ENCODE measurements around the gene HERPUD1. TPM values are rescaled to one million over a fixed set of nuclear protein-coding genes. Genes with fewer than 3 reads are reported as not detected.

Gene HERPUD1
- total and polyA plus RNA-seq, 2 of the 8 experiments (the other 6 are each of a cell fraction or from before 2014, with no cell fraction given): 23.3 to 34.7 TPM

GRCh38 chr16:56950881-56951771, 19.2 kb downstream of the HERPUD1 start:
- Histone ChIP-seq H4K20me1 (replicated peaks in 1 of 2; ENCODE audit: control insufficient read depth in 1 of 2, insufficient read depth in 2 of 2, low read length in 2 of 2) (no peaks in the 10 kb centered on the region), H3K27ac (ENCODE audit: low read depth, low read length) (no peak overlapping the region), H3K79me2 (ENCODE audit: control insufficient read depth in 1 of 2, insufficient read depth in 2 of 2, low read length in 2 of 2) (no peaks in the 10 kb centered on the region), H3K14ac (ENCODE audit: insufficient read length) (no peak overlapping the region), H3K9ac (replicated peaks in 1 of 4; ENCODE audit: extremely low read depth in 1 of 4, low read depth in 3 of 4, low read length in 3 of 4) (no peak overlapping the region), H3K4me2 (ENCODE audit: insufficient read depth in 1 of 2, low read depth in 2 of 2, low read length in 2 of 2) (no peak overlapping the region), H3K23ac (ENCODE audit: insufficient read length) (no peak overlapping the region), H4K91ac (replicated peaks; ENCODE audit: insufficient read length, low read length) (no peak overlapping the region), H3K23me2 (ENCODE audit: low read depth, low read length) (no peaks in the 10 kb centered on the region), H4K5ac (ENCODE audit: insufficient read length, low read depth, low read length) (no peak overlapping the region), H3K4me3 (ENCODE audit: extremely low read depth in 1 of 4, insufficient read depth in 2 of 4, low read depth in 3 of 4, low read length in 4 of 4) (no peak overlapping the region), H2AFZ (ENCODE audit: low read length) (no peak overlapping the region), H3K56ac (replicated peaks; ENCODE audit: insufficient read length, low read depth, low read length) (no peak overlapping the region), H2BK120ac (replicated peaks; ENCODE audit: low read depth, low read length) (no peak overlapping the region), H3K9me3 (ENCODE audit: insufficient read depth in 2 of 2, low read depth in 1 of 2, low read length in 1 of 2) (no peaks in the 10 kb centered on the region; a peak in 1 of 4 replicates), H2BK5ac (ENCODE audit: low read depth, low read length) (peak overlapping the region; percentile 39; the same call in 1 of the 2 replicates), H3K27me3 (replicated peaks in 1 of 4; ENCODE audit: control insufficient read depth in 3 of 4, extremely low read depth in 1 of 4, insufficient read depth in 3 of 4, low read length in 3 of 4) (no peaks in the 10 kb centered on the region), H2BK12ac (ENCODE audit: low read depth, low read length) (no peak overlapping the region), H3K4ac (replicated peaks; ENCODE audit: insufficient read length, low read depth, low read length) (no peak overlapping the region), H3K4me1 (replicated peaks in 1 of 4; ENCODE audit: control insufficient read depth in 3 of 4, insufficient read depth in 4 of 4, low read length in 3 of 4) (no peaks in the 10 kb centered on the region), H2BK15ac (ENCODE audit: low read length) (peak overlapping the region; percentile 18; the same call in 1 of the 2 replicates), H3K18ac (ENCODE audit: extremely low read depth, low read length) (no peak overlapping the region), H2BK20ac (ENCODE audit: low read length) (no peak overlapping the region), H3K36me3 (ENCODE audit: control insufficient read depth in 2 of 4, insufficient read depth in 4 of 4, low read length in 3 of 4) (no peaks in the 10 kb centered on the region), H4K8ac (ENCODE audit: extremely low read depth, insufficient read depth, low read length) (no peak overlapping the region; the same call in 1 of the 2 replicates), H2AK5ac (ENCODE audit: low read depth, low read length) (no peak overlapping the region), H3K79me1 (ENCODE audit: low read depth, low read length) (no peaks in the 10 kb centered on the region)
- ChIA-PET CTCF (ENCODE audit: partially characterized antibody) (interaction anchor here (0.5 to 5.4 kb wide), 20 partner anchors 9 to 1197 kb away, joined by 3 to 37 read pairs (median 4); partner anchors contain the start of genes CETP and SLC12A3), POLR2A (ENCODE audit: partially characterized antibody) (interaction anchor here (0.6 to 3.5 kb wide), 4 partner anchors 9 to 101 kb away, joined by 3 to 15 read pairs (median 10); partner anchors contain the start of gene HERPUD1)
- 75% methylated on average over 14 of the region's 15 CpGs; no CpG with 5 or more reads in 1 of the 2 experiments for WGBS, 2 experiments (ENCODE audit: extremely low coverage in 1 of 2, insufficient coverage in 1 of 2, insufficient read length in 1 of 2, insufficient replicate concordance in 2 of 2, low coverage in 1 of 2, low lambda C conversion rate in 2 of 2, missing lambda C conversion rate in 1 of 2)
- DNase-seq (ENCODE audit: low read depth in 1 of 2, low spot score in 2 of 2): peak in 1 of 2 experiments; percentile 74
- peak; percentile 7 for FAIRE-seq
- TF ChIP-seq SIRT6 (IDR thresholded peaks at IDR 0.05; ENCODE audit: low read length) (no peak), SRF (IDR thresholded peaks at IDR 0.05; ENCODE audit: low read depth, low read length) (no peak), RAD21 (IDR thresholded peaks at IDR 0.05 in 1 of 2, conservative IDR thresholded peaks at IDR 0.05 in 1 of 2; ENCODE audit: low read depth in 2 of 2, low read length in 2 of 2) (peak; percentile 83), POLR2A (IDR thresholded peaks at IDR 0.05; ENCODE audit: control extremely low read depth in 1 of 2, low read depth in 2 of 2, low read length in 2 of 2) (no peak)
